Right renal pelvis (tissue), 4 donors: ENCODE data around the gene S100A9. TPM values are rescaled to one million over a fixed set of nuclear protein-coding genes. Genes with fewer than 3 reads are reported as not detected.
"Not testable (repeated sequence)": the region's sequence is repeated elsewhere in the genome, so short reads cannot be mapped to it uniquely, and the experiment has no call there.

ENCODE experiments used
- DNase-seq, 4 donors: peaks; one replicate each; pipeline ENCODE4 v3.0.0-alpha.2; 2013; ENCODE audit warnings: low read depth in 4 of 4, low spot score in 3 of 4, missing footprints in 1 of 4
- polyA plus RNA-seq, 4 donors: library from polyadenylated mRNA; unstranded; fragments of 120-200 nt; gene quantifications; one replicate each; pipeline ENCODE4 v1.2.1, GENCODE V29; 2013; ENCODE audit not compliant: insufficient read length in 4 of 4

Gene S100A9
- 10 to 100 TPM in 3 of 4 donors, 1 to 10 TPM in 1; 7.8 to 23.3 (median 18.2) TPM for polyA plus RNA-seq

GRCh38 chr1:153357853-153358690 lies at the start of gene S100A9:
S100A9 (plus strand) TSS chr1:153357854; CDS start chr1:153358284, 430 bp downstream.
- DNase-seq = no peak

- no peak for DNase-seq
Observed at GRCh38 chr1:153308540-153308939, 49.1 kb upstream of the S100A9 start.

GRCh38 chr1:153309441-153309840 lies 48.2 kb upstream of the S100A9 start:
- no peak for DNase-seq

- no peak for DNase-seq
Observed at GRCh38 chr1:153310526-153310925, 47.1 kb upstream of the S100A9 start.

- no peak for DNase-seq
Observed at GRCh38 chr1:153312570-153313186, 45.0 kb upstream of the S100A9 start, which contains the start of gene PGLYRP3. PGLYRP3 (minus strand) TSS chr1:153312952; CDS start chr1:153310665, 2,287 bp downstream.

- DNase-seq = no peak
Observed at GRCh38 chr1:153313288-153313687, 44.4 kb upstream of the S100A9 start.

GRCh38 chr1:153314388-153314787 lies 43.3 kb upstream of the S100A9 start:
- DNase-seq = not testable (repeated sequence)

GRCh38 chr1:153316013-153316412 lies 41.6 kb upstream of the S100A9 start:
- DNase-seq = not testable (repeated sequence)

GRCh38 chr1:153318145-153318544 lies 39.5 kb upstream of the S100A9 start:
- not testable (repeated sequence) for DNase-seq

- no peak for DNase-seq
Observed at GRCh38 chr1:153322568-153322967, 35.1 kb upstream of the S100A9 start.

- no peak for DNase-seq
Observed at GRCh38 chr1:153324912-153325311, 32.7 kb upstream of the S100A9 start.

GRCh38 chr1:153333902-153334301 lies 23.8 kb upstream of the S100A9 start:
- no peak for DNase-seq

- DNase-seq = no peak
Observed at GRCh38 chr1:153336650-153337049, 21.0 kb upstream of the S100A9 start.

GRCh38 chr1:153337980-153338853 lies 19.4 kb upstream of the S100A9 start:
- DNase-seq = no peak

- no peak for DNase-seq
Observed at GRCh38 chr1:153339802-153340201, 17.9 kb upstream of the S100A9 start.

- no peak for DNase-seq
Observed at GRCh38 chr1:153340356-153340755, 17.3 kb upstream of the S100A9 start.

GRCh38 chr1:153341431-153341934 lies 16.2 kb upstream of the S100A9 start:
- DNase-seq = no peak

GRCh38 chr1:153342178-153342577 lies 15.5 kb upstream of the S100A9 start:
- DNase-seq = no peak

- DNase-seq = no peak
Observed at GRCh38 chr1:153343040-153343681, 14.5 kb upstream of the S100A9 start.
